Uterus (tissue), 4 donors: Measurements from ENCODE around the gene SPATA31E1. TPM values are rescaled to one million over a fixed set of nuclear protein-coding genes. Genes with fewer than 3 reads are reported as not detected.
"Not testable (repeated sequence)": the region's sequence is repeated elsewhere in the genome, so short reads cannot be mapped to it uniquely, and the experiment has no call there.

ENCODE experiments used
- DNase-seq, 2 donors: peaks; one replicate each; pipeline ENCODE4 v3.0.0-alpha.2; 2019 to 2020
- H3K27ac ChIP-seq, 2 donors: fragments of 200-600 bp; sonication (generic); 1 replicate in 1 of 2; 2 replicates in 1 of 2; pipeline ENCODE4 v1.5.1; 2016 to 2018
- H3K27me3 ChIP-seq, 2 donors: fragments of 200-600 bp; sonication (generic); one replicate each; pipeline ENCODE4 v1.5.1; 2018 to 2019; ENCODE audit warnings: control low read depth in 1 of 2
- H3K36me3 ChIP-seq, 2 donors: fragments of 200-600 bp; sonication (generic); one replicate each; pipeline ENCODE4 v1.5.1; 2019; ENCODE audit warnings: control low read depth in 1 of 2
- H3K4me1 ChIP-seq, 2 donors: fragments of 200-600 bp; sonication (generic); one replicate each; pipeline ENCODE4 v1.5.1; 2018 to 2019; ENCODE audit warnings: control low read depth in 1 of 2
- H3K4me3 ChIP-seq, 2 donors: fragments of 200-600 bp; sonication (generic); 1 replicate in 1 of 2; 2 replicates in 1 of 2; pipeline ENCODE4 v1.5.1; 2018 to 2019; ENCODE audit warnings: mild to moderate bottlenecking in 1 of 2
- H3K9me3 ChIP-seq, 2 donors: fragments of 200-600 bp; sonication (generic); one replicate each; pipeline ENCODE4 v1.5.1; 2019; ENCODE audit warnings: control low read depth in 1 of 2
- CTCF ChIP-seq, 4 experiments: fragments of 200-600 bp in 2 of 4; fragments of 450-650 bp in 2 of 4; sonication (generic) in 2 of 4; IDR thresholded peaks; one replicate each; pipeline ENCODE4 v1.5.1; 2016 to 2019; ENCODE audit warnings: antibody characterized with exemption in 4 of 4, mild to moderate bottlenecking in 2 of 4, moderate library complexity in 1 of 4
- POLR2A ChIP-seq, 2 donors: fragments of 450-650 bp; IDR thresholded peaks; one replicate each; pipeline ENCODE4 v1.6.1; 2016; ENCODE audit warnings: antibody characterized with exemption in 2 of 2, mild to moderate bottlenecking in 1 of 2, moderate library complexity in 1 of 2
- intact Hi-C: fragments of 100-400 bp; cut with DNase I; formaldehyde crosslinking; loops from one replicate; pipeline ENCODE4 v1.15.1; 2023; ENCODE audit warnings: low total_unique reads
- total RNA-seq, 4 donors: library from RNA; depleted of rRNA in 3 of 4; stranded (reverse); fragments of >200 nt in 3 of 4; gene quantifications; one replicate each; pipeline versions ENCODE4 v1.1.0 to v1.2.4, GENCODE V29; 2014 to 2023
- donor health status: DM: yes; HTN: yes; CAD: no.

SPATA31E1 gene
- total RNA-seq, 4 donors from 2014 or later = not detected

- TF ChIP-seq CTCF (IDR thresholded peaks at IDR 0.05) (no peak), POLR2A (IDR thresholded peaks at IDR 0.05) (no peak)
- H3K36me3 ChIP-seq = no peaks in the 10 kb centered on the region
- H3K4me1 ChIP-seq = no peaks in the 10 kb centered on the region
- no peak overlapping the region for H3K4me3 ChIP-seq
- H3K9me3 ChIP-seq = no peaks in the 10 kb centered on the region
- intact Hi-C loops = no loop called here
- DNase-seq = no peak
- no peak overlapping the region for H3K27ac ChIP-seq
- H3K27me3 ChIP-seq = no peaks in the 10 kb centered on the region
These were observed 10.3 kb downstream of the SPATA31E1 start for GRCh38 chr9:87892956-87893355.

GRCh38 chr9:87894998-87895625 lies 12.4 kb downstream of the SPATA31E1 start:
- H3K27ac ChIP-seq = no peak overlapping the region
- no peaks in the 10 kb centered on the region for H3K36me3 ChIP-seq
- intact Hi-C loops = no loop called here
- DNase-seq = no peak
- no peaks in the 10 kb centered on the region for H3K9me3 ChIP-seq
- no peaks in the 10 kb centered on the region for H3K4me1 ChIP-seq
- TF ChIP-seq CTCF (IDR thresholded peaks at IDR 0.05) (no peak), POLR2A (IDR thresholded peaks at IDR 0.05) (no peak)
- no peak overlapping the region for H3K4me3 ChIP-seq
- no peaks in the 10 kb centered on the region for H3K27me3 ChIP-seq

- TF ChIP-seq POLR2A (IDR thresholded peaks at IDR 0.05) (no peak), CTCF (IDR thresholded peaks at IDR 0.05) (no peak)
- no peaks in the 10 kb centered on the region for H3K36me3 ChIP-seq
- no peak for DNase-seq
- no peak overlapping the region for H3K27ac ChIP-seq
- H3K9me3 ChIP-seq = no peaks in the 10 kb centered on the region
- no peak overlapping the region for H3K4me3 ChIP-seq
- intact Hi-C loops = no loop called here
- no peaks in the 10 kb centered on the region for H3K4me1 ChIP-seq
- no peaks in the 10 kb centered on the region for H3K27me3 ChIP-seq
These were observed 14.2 kb downstream of the SPATA31E1 start for GRCh38 chr9:87896891-87897290.

GRCh38 chr9:87898151-87898550 lies 15.5 kb downstream of the SPATA31E1 start:
- H3K4me1 ChIP-seq = no peaks in the 10 kb centered on the region
- TF ChIP-seq POLR2A (IDR thresholded peaks at IDR 0.05) (no peak), CTCF (IDR thresholded peaks at IDR 0.05) (no peak)
- DNase-seq = no peak
- no peaks in the 10 kb centered on the region for H3K27me3 ChIP-seq
- intact Hi-C loops = no loop called here
- no peaks in the 10 kb centered on the region for H3K36me3 ChIP-seq
- no peak overlapping the region for H3K27ac ChIP-seq
- no peaks in the 10 kb centered on the region for H3K9me3 ChIP-seq
- H3K4me3 ChIP-seq = no peak overlapping the region

GRCh38 chr9:87902371-87902770 lies 19.7 kb downstream of the SPATA31E1 start:
- H3K4me3 ChIP-seq, intact Hi-C loops, H3K36me3 ChIP-seq, H3K27me3 ChIP-seq, H3K27ac ChIP-seq, H3K4me1 ChIP-seq, DNase-seq, H3K9me3 ChIP-seq: not testable (repeated sequence)
